GM21529 (cell line): Measurements from ENCODE around the gene TBX19.
"Not testable (repeated sequence)": the region's sequence is repeated elsewhere in the genome, so short reads cannot be mapped to it uniquely, and the experiment has no call there.

Experiments
- ATAC-seq: cut with Tn5 transposase; IDR thresholded peaks from one replicate; pipeline ENCODE4 v1.9.1; 2021; ENCODE audit not compliant: unreplicated experiment

The TBX19 gene

DNA sequence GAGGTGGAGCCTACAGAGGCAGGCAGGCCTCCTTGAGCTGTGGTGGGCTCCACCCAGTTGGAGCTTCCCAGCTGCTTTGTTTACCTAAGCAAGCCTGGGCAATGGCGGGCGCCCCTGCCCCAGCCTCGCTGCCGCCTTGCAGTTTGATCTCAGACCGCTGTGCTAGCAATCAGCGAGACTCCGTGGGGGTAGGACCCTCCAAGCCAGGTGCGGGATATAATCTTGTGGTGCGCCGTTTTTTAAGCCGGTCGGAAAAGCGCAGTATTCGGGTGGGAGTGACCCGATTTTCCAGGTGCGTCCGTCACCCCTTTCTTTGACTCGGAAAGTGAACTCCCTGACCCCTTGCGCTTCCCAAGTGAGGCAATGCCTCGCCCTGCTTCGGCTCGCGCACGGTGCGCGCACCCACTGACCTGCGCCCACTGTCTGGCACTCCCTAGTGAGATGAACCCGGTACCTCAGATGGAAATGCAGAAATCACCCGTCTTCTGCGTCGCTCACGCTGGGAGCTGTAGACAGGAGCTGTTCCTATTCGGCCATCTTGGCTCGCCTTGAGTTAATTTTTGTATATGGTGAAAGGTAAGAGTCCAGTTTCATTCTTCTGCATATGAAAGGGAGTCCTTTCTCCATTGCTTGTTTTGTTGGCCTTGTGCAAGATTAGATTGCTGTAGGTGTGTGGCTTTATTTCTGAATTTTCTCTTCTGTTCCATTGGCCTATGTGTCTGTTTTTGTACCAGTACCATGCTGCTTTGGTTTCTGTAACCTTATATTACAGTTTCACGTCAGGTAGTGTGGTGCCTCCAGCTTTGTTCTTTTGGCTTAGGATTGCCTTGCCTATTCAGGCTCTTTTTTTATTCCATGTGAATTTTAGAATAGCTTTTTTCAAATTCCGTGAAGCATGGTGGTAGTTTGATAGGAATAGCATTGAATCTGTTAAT is 73.9 kb downstream of the TBX19 start:
- not testable (repeated sequence) for ATAC-seq

DNA sequence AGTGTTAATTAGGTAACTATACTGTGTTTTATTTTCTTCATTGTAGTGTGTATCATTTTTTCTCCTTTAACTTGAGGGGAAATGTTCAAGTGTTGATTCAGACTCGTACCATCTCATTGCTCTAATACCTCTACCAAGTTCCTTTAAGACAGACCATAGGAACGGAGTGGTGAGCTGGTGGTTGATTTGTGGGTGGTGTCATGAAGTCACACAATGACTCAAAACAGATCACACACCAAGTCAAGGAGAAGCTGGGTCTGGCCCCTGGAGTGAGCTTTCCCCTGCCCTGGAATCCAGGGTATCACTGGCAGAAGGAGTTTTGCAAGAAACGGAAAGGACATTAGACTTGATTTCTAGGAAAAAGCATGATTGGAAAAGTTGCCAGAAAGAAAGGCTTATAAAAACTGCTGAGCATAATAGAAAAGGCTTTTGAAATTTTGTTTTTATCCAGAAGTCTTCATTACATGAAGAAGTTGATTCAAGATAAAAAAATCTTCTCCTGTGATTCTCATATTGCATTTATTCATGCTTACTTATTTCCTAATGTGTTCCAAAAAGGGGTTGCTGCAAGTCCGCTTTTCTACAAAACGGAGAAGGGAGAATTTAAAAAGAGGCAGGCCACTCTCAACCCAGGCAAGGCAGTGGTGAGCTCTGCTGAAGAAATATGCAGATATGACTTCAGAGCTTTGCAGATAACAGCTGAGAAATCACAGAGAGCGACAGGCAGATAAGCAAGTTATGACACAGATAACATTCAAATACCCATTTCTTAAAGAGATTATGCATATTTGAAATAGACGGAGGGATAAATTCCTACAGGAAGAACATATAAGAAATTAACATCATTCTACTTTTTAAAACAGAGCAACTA is 79.7 kb downstream of the TBX19 start:
- no peak for ATAC-seq

- ATAC-seq: no peak
Measured at GRCh38 chr1:168361252-168361651, 80.6 kb downstream of the TBX19 start.

DNA sequence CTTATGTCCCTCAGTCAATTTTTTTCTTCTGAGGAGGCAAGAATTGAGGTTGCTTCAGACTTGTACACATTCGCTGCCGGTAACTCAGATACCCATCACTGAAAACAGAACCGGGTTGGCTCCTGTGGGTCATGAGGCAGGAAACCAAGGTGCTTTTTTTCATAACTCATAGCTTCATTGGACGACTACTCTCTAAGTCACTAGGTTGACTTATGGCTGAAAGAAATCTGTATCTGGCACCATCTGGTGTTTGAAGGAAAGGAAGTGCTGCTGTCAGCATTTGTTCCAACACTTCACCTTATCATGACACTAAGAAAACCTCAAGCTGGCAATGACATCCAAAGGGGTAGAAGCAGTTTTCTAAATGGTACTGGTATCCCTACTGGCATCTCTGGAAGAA is 82.3 kb downstream of the TBX19 start:
- no peak for ATAC-seq
